Raji (cell line): ENCODE results near the gene CHMP6.

Source experiments
- POLR2A ChIP-seq: IDR thresholded peaks from 2 replicates; pipeline ENCODE4 v1.6.1; 2011; ENCODE audit warnings: low read depth, low read length, control low read depth; ENCODE audit not compliant: insufficient read depth

The CHMP6 gene

GRCh38 chr17:80951121-80952090 is 40.2 kb upstream of the CHMP6 start:
- TF ChIP-seq POLR2A: no peak

GRCh38 chr17:80952291-80952690 is 39.4 kb upstream of the CHMP6 start:
- TF ChIP-seq POLR2A: no peak

DNA sequence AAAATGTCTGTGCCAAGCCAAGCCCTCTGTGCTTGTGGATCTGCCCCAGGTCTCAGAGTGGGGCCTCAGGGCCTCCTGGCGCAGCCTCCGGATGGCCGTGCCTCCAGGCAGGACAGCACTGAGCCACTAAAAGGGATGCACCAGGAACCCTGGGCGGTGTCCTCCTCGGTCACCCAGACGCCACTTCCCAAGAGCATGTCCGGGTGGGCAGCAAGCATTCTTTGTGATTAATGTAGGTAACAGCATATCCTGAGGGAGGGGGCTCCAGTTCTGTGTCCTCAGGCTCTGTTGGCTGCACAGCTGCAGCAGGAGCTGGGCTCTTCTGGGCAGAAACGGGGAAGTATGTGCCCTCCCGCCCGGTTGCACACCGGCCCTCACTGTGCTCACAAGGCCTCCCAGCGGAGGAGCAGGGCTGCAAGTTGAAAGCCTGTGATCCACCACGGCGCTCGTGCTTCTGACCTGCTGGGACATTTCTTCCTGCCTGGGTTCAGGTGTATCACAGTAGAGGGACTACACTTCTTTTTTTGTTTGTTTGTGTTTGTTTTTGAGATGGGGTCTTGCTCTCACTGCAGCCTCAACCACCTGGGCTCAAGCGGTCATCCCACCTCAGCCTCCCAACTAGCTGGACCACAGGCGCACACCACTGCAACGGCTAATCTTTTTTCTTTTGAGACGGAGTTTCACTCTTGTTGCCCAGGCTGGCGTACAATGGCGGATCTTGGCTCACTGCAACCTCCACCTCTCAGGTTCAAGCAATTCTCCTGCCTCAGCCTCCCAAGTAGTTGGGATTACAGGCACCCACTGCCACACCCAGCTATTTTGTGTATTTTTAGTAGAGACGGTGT is 37.9 kb upstream of the CHMP6 start:
- no peak for TF ChIP-seq POLR2A

GRCh38 chr17:80955078-80955477 is 36.6 kb upstream of the CHMP6 start:
- TF ChIP-seq POLR2A: no peak

DNA sequence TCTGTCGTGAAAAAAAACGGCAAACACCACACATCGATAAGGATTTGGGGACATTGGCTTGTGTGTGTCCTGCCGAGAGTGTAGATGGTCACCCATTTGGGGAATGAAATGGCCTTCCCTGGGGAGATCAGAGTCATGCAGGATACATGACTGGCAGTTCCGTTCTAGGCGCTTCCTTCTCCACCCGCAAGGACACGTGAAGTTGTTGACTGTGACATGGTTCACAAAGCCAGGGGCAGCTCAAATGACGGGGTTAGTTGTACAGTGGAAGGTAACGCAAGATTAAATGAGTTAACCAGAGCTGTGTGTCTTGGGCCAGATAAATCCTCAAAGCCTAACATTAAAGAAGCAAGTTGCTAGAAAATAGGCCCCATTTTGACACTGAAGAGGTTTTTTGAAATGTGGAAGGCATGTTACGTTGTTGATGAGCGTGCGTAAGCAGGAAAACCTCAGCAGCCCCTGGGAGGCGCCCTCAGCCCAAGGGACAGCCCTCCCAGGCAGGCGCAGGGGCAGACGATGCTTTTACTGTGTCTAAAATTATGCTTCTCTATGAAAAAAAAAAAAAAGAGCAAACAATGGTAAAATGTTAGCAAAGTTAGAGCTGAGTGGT is 35.9 kb upstream of the CHMP6 start:
- TF ChIP-seq POLR2A: no peak

GRCh38 chr17:80956321-80957190 is 35.1 kb upstream of the CHMP6 start:
- no peak for TF ChIP-seq POLR2A

GRCh38 chr17:80957461-80957941 is 34.1 kb upstream of the CHMP6 start:
- no peak for TF ChIP-seq POLR2A

DNA sequence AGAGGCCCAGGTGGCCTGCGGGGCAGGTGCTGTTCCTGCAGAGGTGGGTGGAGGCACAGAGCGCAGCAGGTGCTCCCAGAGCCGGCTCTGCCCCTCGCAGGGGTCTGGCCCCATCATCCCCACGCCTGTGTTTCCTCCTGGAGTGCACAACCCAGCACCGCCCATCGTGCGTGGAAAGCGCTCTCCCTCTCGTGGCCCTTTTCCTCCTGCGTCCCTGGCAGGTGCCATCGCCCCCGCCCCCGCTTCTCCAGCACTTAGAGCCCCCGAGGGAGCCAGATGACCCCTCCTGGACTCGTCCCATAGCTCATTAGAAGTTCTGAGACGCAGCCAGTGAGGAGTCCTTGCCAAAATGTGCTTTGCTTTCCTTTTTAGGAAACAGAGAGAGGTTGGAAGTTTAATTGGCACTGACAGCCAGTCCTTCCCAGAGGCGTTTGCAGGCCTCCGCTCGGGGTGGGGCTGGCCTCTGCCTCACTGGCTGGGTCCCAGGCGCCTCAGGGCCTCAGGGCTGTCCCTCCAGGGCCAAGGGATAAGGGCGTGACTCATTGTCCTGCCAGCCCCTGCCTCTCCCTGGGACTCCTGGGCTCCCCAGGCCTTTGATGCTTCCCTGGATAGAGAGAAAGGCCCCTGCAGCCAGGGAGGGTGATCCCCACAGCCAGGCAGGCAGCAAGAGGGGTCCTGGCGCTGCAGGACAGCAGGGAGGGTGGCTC is 32.2 kb upstream of the CHMP6 start:
- no peak for TF ChIP-seq POLR2A

GRCh38 chr17:80960037-80960796 is 31.4 kb upstream of the CHMP6 start:
- TF ChIP-seq POLR2A: no peak

DNA sequence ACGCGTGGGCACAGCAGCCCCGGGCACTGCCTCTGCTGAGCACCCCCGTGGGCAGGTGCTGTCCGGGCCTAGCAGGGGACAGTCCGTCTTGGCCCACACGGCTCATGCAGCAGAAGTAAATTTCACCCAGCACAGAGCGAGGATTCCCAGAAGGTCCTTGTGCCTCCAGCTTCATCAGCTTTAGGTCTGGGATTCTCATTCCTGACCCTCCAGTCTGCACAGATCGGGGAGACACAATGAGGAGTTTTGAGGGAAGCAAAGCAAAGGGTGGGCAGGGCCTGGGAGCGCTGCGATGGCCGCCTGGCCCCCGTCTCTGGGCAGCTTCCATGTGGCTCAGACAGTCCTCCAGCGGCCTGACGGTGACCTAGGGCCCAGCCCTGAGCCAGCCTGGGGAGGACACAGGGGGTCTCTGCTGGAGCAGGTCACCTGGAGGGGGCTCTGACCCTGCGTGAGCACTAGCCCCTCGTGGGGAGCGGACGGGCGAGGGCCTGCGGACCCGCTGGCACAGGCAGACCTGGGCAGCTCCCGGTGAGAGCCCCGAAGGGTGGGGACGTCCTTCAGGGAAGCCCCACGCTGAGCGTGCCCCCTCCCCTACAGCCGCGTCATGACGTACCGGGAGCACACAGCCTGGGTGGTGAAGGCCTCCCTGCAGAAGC is 30.7 kb upstream of the CHMP6 start:
- TF ChIP-seq POLR2A: no peak

GRCh38 chr17:80961541-80962330 is 29.9 kb upstream of the CHMP6 start:
- no peak for TF ChIP-seq POLR2A

- no peak for TF ChIP-seq POLR2A
These were observed 29.0 kb upstream of the CHMP6 start for GRCh38 chr17:80962356-80963329.
